Measurements from ENCODE around the gene KRTAP21-3. TPM values are rescaled to one million over a fixed set of nuclear protein-coding genes. Genes with fewer than 3 reads are reported as not detected.

Gene KRTAP21-3
- polyA plus RNA-seq, 2 of the 4 experiments (the other 2 are of a cell fraction) = not detected

- TF ChIP-seq MYC (IDR thresholded peaks at IDR 0.05; ENCODE audit: borderline replicate concordance, low read length) = no peak
- TF ChIP-seq HEYL (CRISPR knock-in tag; IDR thresholded peaks at IDR 0.05) = no peak
- no peak for TF ChIP-seq ZSCAN20 (CRISPR knock-in tag; IDR thresholded peaks at IDR 0.05)
These were observed 3.6 kb downstream of the KRTAP21-3 start (continued) for GRCh38 chr21:30714946-30715345.

GRCh38 chr21:30714456-30714855 lies 4.1 kb downstream of the KRTAP21-3 start:
- H3K27ac ChIP-seq = no peak overlapping the region
- POLR2A ChIA-PET = no interaction called here
- H3K9me3 ChIP-seq = no peaks in the 10 kb centered on the region
- CTCF ChIA-PET = no interaction called here
- no peak overlapping the region for H3K4me3 ChIP-seq
- FAIRE-seq (no peak), DNase-seq (ENCODE audit: low read depth in 1 of 2, low spot score in 1 of 2) (no peak), ATAC-seq (no peak)
- TF ChIP-seq BCL3 (IDR thresholded peaks at IDR 0.05) (no peak), RARB (CRISPR knock-in tag; IDR thresholded peaks at IDR 0.05) (no peak), NR3C1 (IDR thresholded peaks at IDR 0.05) (no peak), MAX (IDR thresholded peaks at IDR 0.05) (no peak), SMC3 (IDR thresholded peaks at IDR 0.05) (no peak), HEYL (CRISPR knock-in tag; IDR thresholded peaks at IDR 0.05) (no peak)
- no peaks in the 10 kb centered on the region for H3K4me1 ChIP-seq
- WGBS (ENCODE audit: missing lambda C conversion rate) = 25% methylated on average over 3 of the region's 3 CpGs
- H3K4me2 ChIP-seq = no peak overlapping the region

GRCh38 chr21:30713766-30714165 lies 4.8 kb downstream of the KRTAP21-3 start:
- Histone ChIP-seq H3K27ac (no peak overlapping the region), H3K4me2 (no peak overlapping the region), H3K4me3 (no peak overlapping the region), H3K9me3 (no peaks in the 10 kb centered on the region), H3K4me1 (no peaks in the 10 kb centered on the region)
- no peak for FAIRE-seq
- ATAC-seq = no peak
- POLR2A ChIA-PET = no interaction called here
- TF ChIP-seq HOXA7 (CRISPR knock-in tag; IDR thresholded peaks at IDR 0.05) (no peak), HDAC2 (IDR thresholded peaks at IDR 0.05) (no peak), TP53 (CRISPR knock-in tag; IDR thresholded peaks at IDR 0.05) (no peak), MAZ (IDR thresholded peaks at IDR 0.05; ENCODE audit: borderline replicate concordance, low read depth, low read length) (no peak), ZFP36 (IDR thresholded peaks at IDR 0.05; ENCODE audit: borderline replicate concordance, partially characterized antibody) (no peak), E2F6 (IDR thresholded peaks at IDR 0.05; ENCODE audit: borderline replicate concordance, low read depth) (no peak), JUNB (IDR thresholded peaks at IDR 0.05) (no peak), CHD4 (IDR thresholded peaks at IDR 0.05; ENCODE audit: borderline replicate concordance) (no peak), ESRRA (IDR thresholded peaks at IDR 0.05; ENCODE audit: borderline replicate concordance, low read length) (no peak), FOSL2 (IDR thresholded peaks at IDR 0.05) (no peak), FOSL2 (CRISPR knock-in tag; IDR thresholded peaks at IDR 0.05) (no peak), FOXS1 (CRISPR knock-in tag; IDR thresholded peaks at IDR 0.05) (no peak), CBX2 (IDR thresholded peaks at IDR 0.05; ENCODE audit: borderline replicate concordance, low read depth) (no peak), CTCF (IDR thresholded peaks at IDR 0.05) (no peak), CEBPB (IDR thresholded peaks at IDR 0.05) (no peak), POLR2AphosphoS2 (conservative IDR thresholded peaks at IDR 0.05; ENCODE audit: low read length) (no peak), BCL3 (IDR thresholded peaks at IDR 0.05) (no peak), HES2 (IDR thresholded peaks at IDR 0.05) (no peak), BHLHE40 (IDR thresholded peaks at IDR 0.05; ENCODE audit: low read depth, low read length) (no peak)
- CTCF ChIA-PET = no interaction called here
- 30% methylated on average over 3 of the region's 3 CpGs for WGBS (ENCODE audit: missing lambda C conversion rate)
- no peak for DNase-seq (ENCODE audit: low read depth in 1 of 2, low spot score in 1 of 2)

Data from A549 (cell line).